GM18505 (cell line): Measurements from ENCODE around the gene MR1.
A peak's percentile ranks its signal among the peaks of the same experiment; 100 is the strongest.

ENCODE experiments used
- ATAC-seq: cut with Tn5 transposase; IDR thresholded peaks from one replicate; pipeline ENCODE4 v1.9.1; 2021; ENCODE audit not compliant: unreplicated experiment
- POLR2A ChIP-seq: IDR thresholded peaks from 4 replicates; pipeline ENCODE4 v1.6.1; 2011; ENCODE audit warnings: borderline replicate concordance; ENCODE audit not compliant: insufficient read depth, insufficient read length; ENCODE audit errors: extremely low read depth

Gene MR1

DNA sequence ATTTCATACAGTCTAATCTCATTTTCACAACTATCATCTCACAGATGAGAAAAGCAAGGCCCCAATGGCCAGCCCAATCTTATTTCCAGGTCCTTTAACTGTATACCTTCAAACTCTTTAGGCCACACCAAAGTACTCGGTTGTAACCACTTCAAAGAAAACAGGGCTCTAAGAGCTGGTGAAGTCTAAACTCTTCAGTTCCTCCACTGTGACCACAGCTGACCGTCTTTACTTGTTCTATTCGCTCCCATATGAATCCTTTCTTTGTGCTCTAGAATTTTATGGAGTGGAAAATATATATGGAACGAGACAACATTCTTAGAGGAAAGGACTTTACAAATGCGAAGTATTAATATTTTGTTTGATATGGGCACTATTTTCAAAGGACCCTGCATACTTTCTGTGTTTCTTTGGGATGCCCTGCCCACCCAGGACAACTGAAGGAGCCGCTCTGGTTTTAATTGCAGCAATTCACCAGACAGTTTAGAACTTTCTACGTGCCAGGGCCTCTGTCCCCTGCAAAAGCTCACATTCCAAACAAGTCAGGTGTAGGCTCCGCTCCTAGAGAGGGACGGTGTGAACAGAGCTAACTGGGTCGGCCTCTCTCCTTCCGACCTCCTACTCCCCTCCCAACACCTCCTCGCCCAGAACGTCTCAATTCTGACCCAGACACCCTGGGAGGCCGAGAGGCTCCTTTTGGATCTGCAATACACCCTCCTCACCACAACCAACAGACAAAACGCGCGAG, 70.4 kb downstream of the MR1 start:
- TF ChIP-seq POLR2A, result no peak
- no peak for ATAC-seq

DNA sequence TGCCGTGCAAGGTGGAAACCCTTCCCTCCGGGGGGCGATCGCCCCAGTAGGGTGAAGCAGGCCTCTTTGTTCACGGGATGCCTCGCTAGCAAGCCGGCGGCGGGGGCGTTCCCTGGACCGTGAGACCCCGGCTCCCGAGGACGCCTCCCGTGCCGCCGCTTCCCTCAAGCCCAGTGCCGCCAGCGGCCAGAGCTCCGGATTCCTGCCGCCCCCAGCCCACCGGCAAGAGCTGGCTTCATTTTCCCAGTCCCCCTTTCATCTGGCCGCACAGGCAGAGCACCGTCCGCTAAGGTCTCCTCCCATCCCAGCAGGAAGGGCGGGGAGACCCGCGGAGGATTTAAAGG, 71.0 kb downstream of the MR1 start:
- TF ChIP-seq POLR2A, result no peak
- ATAC-seq, result peak; percentile 28

DNA sequence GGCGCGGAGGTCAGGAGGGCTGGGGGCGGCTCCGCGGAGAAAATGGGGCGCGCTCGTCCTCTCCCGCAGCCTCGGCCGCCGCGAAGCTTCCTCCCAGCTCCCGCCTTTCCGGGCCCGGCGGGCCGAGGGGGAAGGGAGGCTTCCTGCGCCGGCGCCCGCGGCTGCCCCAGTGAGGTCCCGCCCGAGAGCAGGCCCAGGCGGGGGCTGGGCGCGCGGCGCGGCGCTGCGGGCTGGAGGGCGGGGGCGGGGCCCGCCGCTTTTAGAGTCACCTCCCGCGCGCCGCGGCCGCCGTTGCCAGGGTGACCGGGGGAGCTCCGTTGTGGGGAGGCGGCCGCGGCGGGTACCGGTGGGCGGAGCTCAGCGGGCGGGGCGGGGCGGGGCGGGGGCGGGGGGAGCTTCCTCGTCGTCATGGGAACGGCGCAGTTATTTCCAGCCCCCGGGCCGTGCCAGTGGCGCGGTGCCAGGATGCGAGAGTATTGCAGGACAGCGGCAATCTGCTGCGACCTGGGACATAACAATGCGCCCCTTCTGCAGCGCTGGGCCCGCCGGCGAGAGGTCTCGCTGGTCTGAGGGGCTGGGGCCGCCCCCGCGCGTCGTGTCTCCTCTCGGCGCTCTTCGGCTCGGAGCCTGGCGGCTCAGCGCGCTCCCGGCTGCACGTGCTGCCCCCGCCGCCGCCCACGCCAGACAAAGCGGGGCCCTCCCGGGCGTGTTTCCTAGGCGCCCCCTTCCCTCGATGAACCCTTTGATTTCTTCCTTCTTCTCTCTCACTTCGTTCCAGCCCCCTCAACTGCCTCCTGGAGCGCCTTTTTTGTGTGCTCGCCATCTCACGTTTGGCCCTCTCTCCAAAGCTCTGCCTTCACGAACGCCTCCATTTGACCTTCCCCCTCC, 71.6 kb downstream of the MR1 start:
- ATAC-seq, result peak; percentile 81
- TF ChIP-seq POLR2A, result peak; percentile 48

DNA sequence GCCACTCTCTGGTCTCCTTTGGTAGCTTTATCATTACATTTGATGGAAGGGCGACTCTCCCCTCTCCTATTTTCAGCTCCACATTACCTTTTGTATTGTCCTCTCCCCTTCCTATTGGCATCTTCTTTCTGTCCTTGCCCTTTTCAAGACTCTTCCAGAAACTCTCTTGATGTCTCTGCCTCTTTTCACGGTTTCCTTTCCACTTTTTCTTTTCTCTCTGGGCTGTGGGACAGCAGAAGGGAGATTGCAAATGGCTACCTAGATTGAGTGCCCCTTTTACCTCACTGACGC, 72.2 kb downstream of the MR1 start:
- ATAC-seq, result no peak
- TF ChIP-seq POLR2A, result no peak

DNA sequence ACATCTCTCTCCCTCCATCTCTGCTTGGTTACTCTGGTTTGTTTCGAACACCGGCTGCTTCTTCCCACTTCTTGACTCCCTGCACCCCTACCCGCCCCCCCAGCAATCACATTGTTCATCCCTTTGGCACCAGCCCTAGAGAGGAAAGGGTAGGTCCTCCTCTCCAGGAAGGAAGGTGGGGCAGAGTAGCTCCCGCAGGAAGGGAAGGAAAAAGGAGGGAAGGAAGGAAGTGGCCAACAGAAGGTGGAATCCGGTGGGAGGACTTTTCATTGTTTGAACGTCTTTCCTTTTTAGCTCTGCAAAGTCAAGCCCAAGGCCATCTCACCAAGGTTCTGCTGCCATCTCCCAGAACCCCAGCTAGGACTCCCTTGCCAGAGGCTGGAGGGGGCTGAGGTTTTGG, 72.7 kb downstream of the MR1 start:
- no peak for TF ChIP-seq POLR2A

DNA sequence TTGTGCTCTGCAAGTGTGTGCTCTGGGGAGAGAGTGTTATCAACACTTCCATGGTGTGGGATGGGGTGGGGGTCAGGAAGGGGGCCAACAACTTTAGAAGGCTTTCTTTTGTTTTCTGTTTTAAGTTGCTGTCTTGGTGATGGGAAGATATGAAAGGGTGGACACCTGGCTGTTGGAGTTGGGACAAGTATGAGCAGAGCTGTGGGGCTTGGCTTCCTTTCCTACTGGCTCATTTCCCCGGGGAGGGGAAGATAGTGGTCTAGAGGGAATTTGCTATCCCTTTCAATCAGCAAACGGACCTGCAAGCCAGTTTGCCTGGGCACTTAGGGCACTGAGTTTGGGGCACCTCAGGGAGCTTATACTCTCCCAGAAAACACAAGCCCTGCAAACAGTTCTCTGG, 73.9 kb downstream of the MR1 start:
- TF ChIP-seq POLR2A, result no peak
- no peak for ATAC-seq

More for the DNA sequence above, 72.7 kb downstream of the MR1 start:
- no peak for ATAC-seq

DNA sequence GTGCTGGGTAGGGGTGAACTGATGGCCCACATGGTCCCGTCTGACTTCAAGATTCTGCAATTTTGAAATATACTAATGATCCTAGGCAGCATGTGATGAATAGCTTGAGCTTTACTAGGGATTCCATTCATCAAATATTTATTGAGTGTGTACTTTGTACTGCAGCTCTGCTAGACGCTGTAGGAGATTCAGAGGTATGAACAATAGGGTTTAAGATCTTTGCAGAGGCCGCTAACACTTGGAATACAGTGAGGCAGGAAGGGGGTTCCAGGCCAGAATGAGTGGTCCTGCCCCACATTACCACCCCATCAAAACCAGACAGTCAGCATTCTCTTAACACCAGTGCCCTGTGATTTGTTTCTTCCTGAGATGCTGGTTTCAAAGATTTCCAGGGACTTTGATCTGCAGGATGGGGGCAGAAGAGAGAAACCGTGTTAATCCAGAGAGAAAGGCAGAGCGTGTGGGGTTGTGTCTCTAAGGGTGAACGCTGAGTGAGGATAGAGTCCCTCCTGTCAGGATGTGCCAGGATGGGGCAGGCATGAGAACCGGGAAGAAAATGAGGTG, 74.6 kb downstream of the MR1 start:
- no peak for ATAC-seq
- no peak for TF ChIP-seq POLR2A

DNA sequence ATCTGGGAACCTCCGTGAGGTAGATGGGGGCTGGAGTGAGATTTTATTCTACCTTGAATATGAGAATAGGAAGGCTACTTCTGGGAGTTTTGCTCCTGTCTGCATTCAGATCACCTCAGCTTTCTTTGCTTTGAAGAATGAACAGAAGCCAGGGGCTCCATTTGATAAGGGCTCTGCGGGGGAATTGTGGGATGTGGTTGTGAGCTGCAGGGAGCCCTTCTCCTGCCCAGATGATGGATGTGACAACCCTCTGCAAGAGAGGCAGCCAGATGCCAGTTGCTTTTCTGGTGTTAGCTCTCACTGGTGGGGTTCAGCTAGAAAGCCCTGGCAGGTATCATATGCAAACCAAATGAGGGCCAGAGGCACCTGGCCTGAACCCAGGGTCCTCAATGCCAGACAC, 76.2 kb downstream of the MR1 start:
- no peak for TF ChIP-seq POLR2A
- ATAC-seq, result no peak
